GM11168 (cell line): Measurements from ENCODE around the gene RNF121.

ENCODE experiments used
- in situ Hi-C: fragments of 300-500 bp; cut with MboI; formaldehyde crosslinking; loops from one replicate; pipeline ENCODE4 v1.12.0; 2022; ENCODE audit warnings: low sequenced_read_pairs; ENCODE audit not compliant: unreplicated experiment

RNF121 gene

DNA sequence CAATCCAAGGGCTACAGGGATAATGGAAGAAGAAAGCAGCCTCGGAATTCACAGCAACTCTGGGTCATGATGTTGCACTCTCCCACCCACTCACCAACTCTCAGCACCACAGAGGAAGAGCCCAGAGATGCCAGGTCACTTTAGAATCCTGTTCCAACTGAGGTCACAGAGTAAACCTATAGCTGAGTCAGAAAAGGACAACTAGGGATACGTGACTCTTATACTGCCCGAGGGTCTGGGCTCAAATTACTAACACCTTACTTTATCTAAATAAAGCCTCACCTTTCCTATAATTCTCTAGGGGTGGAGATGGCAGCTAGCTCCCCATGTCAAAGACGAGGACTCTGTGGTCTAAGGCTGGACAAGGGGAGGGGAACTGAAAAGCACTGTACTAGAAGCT is 94.5 kb downstream of the RNF121 start:
- in situ Hi-C loops: loop anchor here (10.0 kb wide), 1 partner anchor 71 kb away; no protein-coding TSS in a partner anchor

DNA sequence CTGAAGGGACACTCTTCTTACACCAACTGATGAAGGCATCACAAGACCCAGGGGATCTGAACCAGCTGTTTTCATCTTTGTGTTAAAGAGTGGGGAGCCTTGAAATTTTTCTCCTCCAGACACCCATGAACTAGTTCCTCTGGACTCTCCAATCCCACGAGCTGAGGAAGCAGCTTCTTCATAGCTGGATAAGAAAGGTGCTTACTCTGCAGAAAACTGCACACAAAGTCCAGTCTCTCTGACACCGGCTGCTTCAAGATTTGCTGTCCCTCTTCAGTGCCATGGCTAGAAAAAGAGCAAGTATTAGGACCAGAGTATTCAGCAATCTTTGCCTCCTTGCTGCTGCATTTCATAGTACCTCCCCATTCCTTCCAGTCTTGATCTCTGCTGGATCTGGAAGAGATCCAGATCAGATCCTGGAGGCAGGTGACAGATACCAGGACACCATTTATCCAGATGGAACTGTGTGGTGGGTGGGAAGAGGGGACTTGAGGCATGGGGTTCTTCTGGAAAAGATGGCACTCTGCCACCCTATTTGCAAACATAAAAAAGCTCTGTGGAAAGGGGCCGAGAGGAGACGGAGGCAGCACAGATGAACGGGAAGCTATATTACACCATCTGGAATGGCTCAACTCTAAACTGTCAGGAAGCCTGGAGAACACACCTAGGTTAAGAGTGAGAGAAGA is 95.4 kb downstream of the RNF121 start:
- in situ Hi-C loops: loop anchor here (10.0 kb wide), 1 partner anchor 71 kb away; no protein-coding TSS in a partner anchor

- in situ Hi-C loops: loop anchor here (10.0 kb wide), 1 partner anchor 69 kb away; no protein-coding TSS in a partner anchor
Measured at GRCh38 chr11:72026090-72026489, 97.2 kb downstream of the RNF121 start.

DNA sequence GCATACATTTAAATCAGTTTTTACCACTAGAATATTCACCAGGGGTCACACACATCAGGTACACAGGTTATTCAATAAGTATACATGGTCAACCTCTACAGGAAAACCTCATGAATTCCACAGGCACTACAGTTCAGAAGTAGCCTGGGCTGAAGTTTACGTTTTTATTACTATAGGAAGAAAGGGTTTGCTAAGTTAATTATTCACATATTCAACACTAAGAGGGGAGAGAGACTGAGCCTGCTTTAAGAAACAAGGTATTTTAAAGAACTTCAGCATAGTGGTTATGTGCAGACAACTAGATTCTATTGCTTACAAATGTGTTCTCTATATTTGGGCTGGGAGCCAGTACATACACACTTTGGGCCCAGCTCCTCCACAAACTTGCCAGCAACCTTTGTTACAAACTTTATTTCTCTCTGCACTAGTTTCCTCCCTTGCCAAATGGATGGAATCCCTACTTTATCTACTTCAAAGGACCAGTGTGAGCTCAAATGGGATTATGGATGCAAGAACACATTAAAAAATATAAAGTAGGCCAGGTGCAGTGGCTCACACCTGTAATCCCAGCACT is 101.7 kb downstream of the RNF121 start:
- in situ Hi-C loops: no loop called here

DNA sequence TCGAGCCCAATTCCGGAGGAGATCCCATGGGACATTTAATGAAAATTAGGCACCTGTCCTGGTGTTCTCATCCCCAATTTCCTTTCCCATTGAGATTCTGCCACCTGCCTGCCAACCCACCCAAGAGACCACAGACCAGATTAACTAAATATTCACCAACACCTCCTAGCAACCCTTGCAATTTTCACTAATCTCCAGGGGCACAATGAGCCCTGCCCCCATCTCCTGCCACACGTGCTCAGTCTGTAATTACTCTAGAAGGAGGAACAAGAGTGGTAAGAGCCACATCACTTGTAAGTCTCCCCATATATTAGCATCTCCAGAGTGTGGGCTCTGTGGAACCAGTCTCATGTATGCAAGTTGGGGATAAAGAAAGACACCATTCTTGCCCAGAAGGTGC is 107.8 kb downstream of the RNF121 start:
- in situ Hi-C loops: no loop called here

GRCh38 chr11:72037554-72038311 is 108.9 kb downstream of the RNF121 start:
- in situ Hi-C loops: no loop called here

GRCh38 chr11:72038491-72038890 is 109.6 kb downstream of the RNF121 start:
- in situ Hi-C loops: no loop called here

GRCh38 chr11:72039031-72039855 is 110.4 kb downstream of the RNF121 start:
- in situ Hi-C loops: no loop called here

DNA sequence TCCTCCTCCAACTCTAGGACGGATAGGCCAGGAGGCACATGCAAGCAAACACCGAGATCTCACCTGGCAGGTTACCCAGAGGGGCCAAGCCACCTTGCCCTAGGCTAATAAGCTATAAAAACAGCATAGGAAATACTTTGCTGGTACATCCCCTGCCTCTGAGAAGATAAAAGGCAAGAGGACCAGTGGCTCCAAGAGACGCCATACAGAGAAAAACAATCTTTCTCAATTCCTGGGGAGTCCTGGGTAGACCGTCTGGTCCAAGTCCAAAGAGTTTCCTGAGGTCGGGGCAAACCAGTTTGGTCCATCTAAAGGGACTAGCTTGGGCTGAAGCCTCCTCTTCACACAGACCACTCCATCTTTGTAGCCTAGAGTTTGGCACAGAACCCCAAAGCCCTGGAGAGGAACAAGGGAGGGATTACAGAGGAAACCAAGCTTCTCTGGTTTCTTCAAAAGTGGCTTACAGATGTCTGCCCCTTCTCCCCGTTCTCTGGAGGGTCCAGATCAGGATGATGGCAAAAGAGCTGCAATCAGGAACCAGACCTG is 111.1 kb downstream of the RNF121 start:
- in situ Hi-C loops: no loop called here

DNA sequence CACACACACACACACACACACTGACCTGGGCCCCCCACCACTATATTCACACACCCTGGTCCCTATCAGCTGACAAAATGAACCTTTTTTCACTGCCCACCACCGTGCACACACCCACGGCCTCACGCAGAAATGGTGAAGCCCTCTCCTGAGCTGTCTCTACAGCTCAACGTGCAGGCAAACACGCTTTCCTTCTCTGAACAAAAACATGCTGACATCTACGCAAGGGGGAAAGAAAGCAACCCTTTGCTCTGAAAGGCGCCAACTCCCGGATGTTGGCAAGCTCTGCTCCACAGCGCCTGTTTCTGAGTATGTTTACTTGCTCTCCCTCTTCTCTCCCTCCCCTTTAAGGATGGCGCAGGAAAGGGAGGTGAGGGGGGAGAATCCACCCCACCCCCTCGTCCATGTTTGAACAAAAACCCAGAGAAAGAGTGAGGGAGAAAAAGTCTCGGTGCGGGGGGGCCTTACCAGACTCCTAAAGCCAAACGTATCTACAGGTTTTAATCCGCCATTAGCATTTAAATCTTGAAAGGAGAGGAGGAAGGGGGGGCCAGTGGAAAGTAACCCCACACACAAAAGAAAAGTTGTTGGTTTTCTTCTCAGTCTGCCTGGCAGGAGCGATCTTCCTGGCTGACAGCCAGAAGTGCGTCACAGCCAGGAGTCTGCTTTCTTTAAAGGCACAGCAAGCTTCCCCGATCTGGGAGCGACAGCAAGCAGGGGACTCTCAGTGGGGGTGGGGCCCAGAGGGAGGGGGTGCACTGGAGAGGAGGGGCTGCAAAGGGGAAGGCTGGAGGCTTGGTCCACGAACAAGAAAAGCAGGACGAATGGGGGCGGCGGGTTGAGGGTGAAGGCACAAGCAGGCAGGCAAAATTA is 111.9 kb downstream of the RNF121 start:
- in situ Hi-C loops: no loop called here

DNA sequence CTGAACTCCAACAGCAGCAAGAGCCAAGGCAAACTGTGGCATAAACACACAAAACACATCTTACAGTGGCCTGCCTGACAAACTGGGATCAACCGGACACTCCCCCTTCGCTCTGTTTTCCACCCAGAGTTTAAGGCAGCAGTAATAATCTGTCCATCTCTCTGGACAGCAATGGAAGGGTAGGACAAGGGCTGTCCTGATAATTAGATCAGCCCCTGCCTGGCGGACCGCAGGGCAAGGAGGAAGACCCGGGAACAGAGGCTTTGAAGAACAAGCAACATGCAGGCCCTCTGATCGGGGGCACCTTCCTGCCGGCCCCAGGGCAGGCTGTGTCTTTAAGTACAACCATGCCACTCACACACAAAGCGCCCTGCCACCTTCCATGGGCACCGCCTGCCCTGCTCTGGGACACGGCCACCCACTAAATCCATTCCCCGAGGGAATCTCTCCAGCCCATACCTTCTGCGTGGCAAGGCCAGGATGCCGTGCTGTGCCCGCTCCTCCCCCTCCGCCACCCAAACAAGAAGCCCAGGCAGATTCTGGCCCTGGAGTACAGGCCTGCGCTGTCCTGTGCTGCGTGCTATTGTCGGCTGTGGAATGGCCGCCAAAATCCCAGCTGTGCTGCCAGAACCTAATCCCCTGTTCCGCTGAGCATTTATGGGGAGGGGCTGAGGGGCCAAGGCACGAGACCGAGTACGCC is 112.7 kb downstream of the RNF121 start:
- in situ Hi-C loops: no loop called here

DNA sequence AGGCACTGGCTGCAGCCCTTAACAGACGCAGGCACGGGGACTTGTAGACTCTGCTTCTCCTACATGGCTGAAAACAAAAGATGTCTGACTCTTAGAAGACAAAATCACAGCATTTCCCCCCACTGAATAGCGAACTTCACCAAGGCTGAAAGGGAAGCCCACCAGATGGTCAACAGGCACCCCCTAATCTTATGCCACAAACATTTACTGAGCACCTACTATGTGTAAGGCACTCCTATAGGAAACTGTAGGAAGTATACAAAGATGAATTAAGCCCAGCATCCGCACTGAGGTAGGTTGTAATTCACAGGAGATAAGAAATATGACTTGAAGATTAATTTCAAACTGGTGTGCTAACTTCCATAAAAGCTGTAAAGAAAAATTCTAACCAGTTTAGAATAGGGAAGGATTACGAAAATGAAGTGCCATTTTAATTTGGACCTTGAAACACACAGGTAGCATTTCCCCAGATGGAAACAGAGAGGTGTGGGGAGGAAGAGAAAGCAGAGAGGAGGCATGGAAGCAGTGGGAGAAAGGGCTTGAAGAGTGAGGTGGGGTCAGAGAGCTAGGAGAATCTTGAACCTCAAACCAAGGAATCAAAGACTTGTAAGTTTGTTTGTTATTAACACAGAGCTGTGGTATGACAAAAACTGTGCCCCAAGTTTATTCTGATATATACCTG is 113.4 kb downstream of the RNF121 start:
- in situ Hi-C loops: no loop called here

DNA sequence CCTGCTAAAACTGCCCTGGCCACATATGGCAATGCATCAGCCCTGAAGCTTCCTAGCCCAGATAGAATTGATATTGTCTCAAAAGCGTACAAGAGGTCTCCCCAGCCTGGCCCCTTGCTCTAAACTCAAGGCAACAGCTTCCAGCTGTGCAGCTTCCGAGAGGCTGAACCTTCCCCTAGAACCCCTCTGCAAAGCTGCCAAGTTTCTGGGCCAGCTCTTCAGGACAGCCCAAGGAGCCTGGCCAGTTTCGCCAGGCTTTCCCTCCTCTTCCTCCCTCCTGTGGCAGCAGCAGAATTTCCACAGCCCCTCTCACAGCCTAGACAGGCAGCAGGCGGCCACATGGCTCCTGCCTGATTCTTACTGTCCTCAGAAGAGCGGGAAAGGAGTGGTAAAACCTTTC is 117.0 kb downstream of the RNF121 start:
- in situ Hi-C loops: no loop called here
